HEK293 (cell line): ENCODE results near the gene DPYSL4.

Source experiments
- CTCF ChIA-PET: fragments of 350-600 bp; formaldehyde crosslinking; extraction: SDS; loops from one replicate; lab custom pipeline; 2021; ENCODE audit warnings: antibody characterized with exemption; lab: Yijun Ruan, JAX
- POLR2A ChIA-PET: fragments of 300-600 bp; formaldehyde crosslinking; extraction: SDS; loops from one replicate; lab custom pipeline; 2020; ENCODE audit warnings: antibody characterized with exemption, inconsistent platforms; lab: Yijun Ruan, JAX
- H3K27ac ChIP-seq: fragments of 200-500 bp; sonication (Bioruptor generic); 2 replicates; pipeline ENCODE4 v1.5.1; 2014; ENCODE audit warnings: low read depth, low read length, control low read depth, inconsistent platforms; ENCODE audit errors: extremely low read depth
- H3K36me3 ChIP-seq, 2 experiments: fragments of 200-500 bp in 1 of 2; sonication (Bioruptor generic) in 1 of 2; 1 replicate in 1 of 2; 2 replicates in 1 of 2; pipeline ENCODE4 v1.5.1; 2014 to 2017; ENCODE audit warnings: inconsistent platforms in 2 of 2, low read length in 2 of 2; ENCODE audit not compliant: control insufficient read depth in 2 of 2, insufficient read depth in 1 of 2
- H3K4me1 ChIP-seq: fragments of 200-500 bp; sonication (Bioruptor generic); 2 replicates; pipeline ENCODE4 v1.5.1; 2014; ENCODE audit warnings: mild to moderate bottlenecking, low read length, inconsistent platforms; ENCODE audit not compliant: control insufficient read depth, insufficient read depth
- H3K4me3 ChIP-seq: 2 replicates; pipeline ENCODE4 v1.5.1; 2011; ENCODE audit warnings: low read depth, mild to moderate bottlenecking, control low read depth, low read length, moderate library complexity
- H3K9me3 ChIP-seq: fragments of 200-500 bp; sonication (Bioruptor generic); 2 replicates; pipeline ENCODE4 v1.5.1; 2014; ENCODE audit warnings: low read depth, low read length, inconsistent platforms; ENCODE audit not compliant: control insufficient read depth, insufficient read depth
- HOXA7 ChIP-seq: sonication (generic); formaldehyde crosslinking; IDR thresholded peaks from 2 replicates; pipeline ENCODE4 v1.8.1; 2022; ENCODE audit warnings: missing genetic modification reagents, borderline replicate concordance
- KLF8 ChIP-seq: fragments of 450-650 bp; formaldehyde crosslinking; IDR thresholded peaks from 2 replicates; pipeline ENCODE4 v1.5.1; 2016; ENCODE audit warnings: missing biosample characterization, missing genetic modification characterization
- MZF1 ChIP-seq: fragments of 450-650 bp; formaldehyde crosslinking; IDR thresholded peaks from 2 replicates; pipeline ENCODE4 v1.5.1; 2017; ENCODE audit warnings: missing biosample characterization, missing genetic modification characterization, borderline replicate concordance
- OSR2 ChIP-seq: fragments of 450-650 bp; formaldehyde crosslinking; IDR thresholded peaks from 2 replicates; pipeline ENCODE4 v1.5.1; 2016; ENCODE audit warnings: missing biosample characterization, missing genetic modification characterization
- PRDM6 ChIP-seq: fragments of 450-650 bp; formaldehyde crosslinking; IDR thresholded peaks from 2 replicates; pipeline ENCODE4 v1.5.1; 2017; ENCODE audit warnings: missing biosample characterization, missing genetic modification characterization
- ZBTB17 ChIP-seq: fragments of 450-650 bp; formaldehyde crosslinking; IDR thresholded peaks from 2 replicates; pipeline ENCODE4 v1.5.1; 2016; ENCODE audit warnings: missing biosample characterization, missing genetic modification characterization
- ZBTB21 ChIP-seq: fragments of 450-650 bp; formaldehyde crosslinking; IDR thresholded peaks from 2 replicates; pipeline ENCODE4 v1.5.1; 2017; ENCODE audit warnings: missing biosample characterization, missing genetic modification characterization
- ZBTB7A ChIP-seq: fragments of 450-650 bp; formaldehyde crosslinking; IDR thresholded peaks from 2 replicates; pipeline ENCODE4 v1.5.1; 2016; ENCODE audit warnings: low read depth, missing biosample characterization, missing genetic modification characterization
- ZFHX2 ChIP-seq: fragments of 450-650 bp; formaldehyde crosslinking; conservative IDR thresholded peaks from 2 replicates; pipeline ENCODE4 v1.5.1; 2016; ENCODE audit warnings: missing biosample characterization, missing genetic modification characterization
- ZNF133 ChIP-seq: fragments of 450-650 bp; formaldehyde crosslinking; IDR thresholded peaks from 2 replicates; pipeline ENCODE4 v1.5.1; 2016; ENCODE audit warnings: missing biosample characterization, missing genetic modification characterization
- ZNF157 ChIP-seq: fragments of 450-650 bp; formaldehyde crosslinking; IDR thresholded peaks from 2 replicates; pipeline ENCODE4 v1.5.1; 2016; ENCODE audit warnings: missing biosample characterization, missing genetic modification characterization
- ZNF18 ChIP-seq: fragments of 450-650 bp; formaldehyde crosslinking; IDR thresholded peaks from 2 replicates; pipeline ENCODE4 v1.5.1; 2016; ENCODE audit warnings: missing biosample characterization, missing genetic modification characterization
- ZNF221 ChIP-seq: fragments of 450-650 bp; formaldehyde crosslinking; IDR thresholded peaks from 2 replicates; pipeline ENCODE4 v1.5.1; 2017; ENCODE audit warnings: missing biosample characterization, missing genetic modification characterization, borderline replicate concordance
- ZNF274 ChIP-seq, 2 experiments: fragments of 200-500 bp in 1 of 2; fragments of 450-650 bp in 1 of 2; sonication (Bioruptor generic) in 1 of 2; formaldehyde crosslinking in 1 of 2; IDR thresholded peaks; 2 replicates each; pipeline versions ENCODE4 v1.5.1 to v1.6.1; 2014 to 2016; ENCODE audit warnings: borderline replicate concordance in 1 of 2, inconsistent platforms in 1 of 2, low read length in 1 of 2, missing biosample characterization in 1 of 2, missing genetic modification characterization in 1 of 2
- ZNF292 ChIP-seq: fragments of 450-650 bp; formaldehyde crosslinking; IDR thresholded peaks from 2 replicates; pipeline ENCODE4 v1.5.1; 2016; ENCODE audit warnings: low read depth, missing biosample characterization, missing genetic modification characterization, borderline replicate concordance
- ZNF302 ChIP-seq: fragments of 450-650 bp; formaldehyde crosslinking; IDR thresholded peaks from 2 replicates; pipeline ENCODE4 v1.5.1; 2016; ENCODE audit warnings: missing biosample characterization, missing genetic modification characterization, low read depth
- ZNF324 ChIP-seq: fragments of 450-650 bp; formaldehyde crosslinking; IDR thresholded peaks from 2 replicates; pipeline ENCODE4 v1.5.1; 2016; ENCODE audit warnings: missing biosample characterization, missing genetic modification characterization
- ZNF366 ChIP-seq: fragments of 450-650 bp; formaldehyde crosslinking; conservative IDR thresholded peaks from 2 replicates; pipeline ENCODE4 v1.5.1; 2016; ENCODE audit warnings: missing biosample characterization, missing genetic modification characterization
- ZNF426 ChIP-seq: fragments of 450-650 bp; formaldehyde crosslinking; IDR thresholded peaks from 2 replicates; pipeline ENCODE4 v1.5.1; 2017; ENCODE audit warnings: missing biosample characterization, missing genetic modification characterization, mild to moderate bottlenecking, inconsistent platforms, moderate library complexity
- ZNF521 ChIP-seq: fragments of 450-650 bp; formaldehyde crosslinking; IDR thresholded peaks from 2 replicates; pipeline ENCODE4 v1.5.1; 2017; ENCODE audit warnings: missing biosample characterization, mild to moderate bottlenecking, missing genetic modification characterization
- ZNF558 ChIP-seq: fragments of 450-650 bp; formaldehyde crosslinking; IDR thresholded peaks from 2 replicates; pipeline ENCODE4 v1.5.1; 2016; ENCODE audit warnings: missing biosample characterization, missing genetic modification characterization
- ZNF580 ChIP-seq: fragments of 450-650 bp; formaldehyde crosslinking; IDR thresholded peaks from 2 replicates; pipeline ENCODE4 v1.5.1; 2016; ENCODE audit warnings: missing biosample characterization, missing genetic modification characterization
- ZNF624 ChIP-seq: fragments of 450-650 bp; formaldehyde crosslinking; IDR thresholded peaks from 2 replicates; pipeline ENCODE4 v1.5.1; 2017; ENCODE audit warnings: missing biosample characterization, missing genetic modification characterization
- ZNF692 ChIP-seq: fragments of 450-650 bp; formaldehyde crosslinking; IDR thresholded peaks from 2 replicates; pipeline ENCODE4 v1.5.1; 2016; ENCODE audit warnings: missing biosample characterization, missing genetic modification characterization
- ZNF776 ChIP-seq: fragments of 450-650 bp; formaldehyde crosslinking; IDR thresholded peaks from 2 replicates; pipeline ENCODE4 v1.5.0; 2017; ENCODE audit warnings: missing biosample characterization, missing genetic modification characterization, borderline replicate concordance
- ZNF792 ChIP-seq: fragments of 450-650 bp; formaldehyde crosslinking; IDR thresholded peaks from 2 replicates; pipeline ENCODE4 v1.5.1; 2016; ENCODE audit warnings: missing biosample characterization, missing genetic modification characterization
- ZNF843 ChIP-seq: fragments of 450-650 bp; formaldehyde crosslinking; IDR thresholded peaks from 2 replicates; pipeline ENCODE4 v1.5.1; 2016; ENCODE audit warnings: missing biosample characterization, missing genetic modification characterization
- ZSCAN30 ChIP-seq: fragments of 450-650 bp; IDR thresholded peaks from 2 replicates; pipeline ENCODE4 v1.5.1; 2018; ENCODE audit warnings: missing biosample characterization, mild to moderate bottlenecking, missing genetic modification characterization, moderate library complexity
- ZSCAN5A ChIP-seq: fragments of 450-650 bp; formaldehyde crosslinking; IDR thresholded peaks from 2 replicates; pipeline ENCODE4 v1.5.1; 2016; ENCODE audit warnings: missing biosample characterization, missing genetic modification characterization

The DPYSL4 gene

GRCh38 chr10:132149917-132150316 lies 36.8 kb upstream of the DPYSL4 start:
- H3K27ac ChIP-seq: no peak overlapping the region
- no peaks in the 10 kb centered on the region for H3K4me1 ChIP-seq
- ChIA-PET CTCF (no interaction called here), POLR2A (no interaction called here)
- no peak overlapping the region for H3K4me3 ChIP-seq
- H3K9me3 ChIP-seq: no peaks in the 10 kb centered on the region
- TF ChIP-seq ZFHX2 (no peak), KLF8 (tag by site-specific recombination) (peak; percentile 59; the same call in 1 of the 2 replicates)
- TF ChIP-seq, all 188 proteins: peak for 1
- H3K36me3 ChIP-seq: no peaks in the 10 kb centered on the region

GRCh38 chr10:132150777-132151176 lies 36.0 kb upstream of the DPYSL4 start:
- Histone ChIP-seq H3K4me3 (no peak overlapping the region), H3K9me3 (no peaks in the 10 kb centered on the region), H3K27ac (no peak overlapping the region), H3K4me1 (no peaks in the 10 kb centered on the region), H3K36me3 (no peaks in the 10 kb centered on the region)
- CTCF ChIA-PET: no interaction called here
- POLR2A ChIA-PET: no interaction called here
- TF ChIP-seq ZNF792: no peak
- no peak for TF ChIP-seq ZNF302
- TF ChIP-seq ZNF366 (tag by site-specific recombination): peak; percentile 93
- no peak for TF ChIP-seq ZNF292 (tag by site-specific recombination)
- no peak; the same call in 1 of the 2 replicates for TF ChIP-seq ZNF157 (tag by site-specific recombination)
- TF ChIP-seq ZBTB7A (tag by site-specific recombination): no peak
- no peak for TF ChIP-seq ZNF843 (tag by site-specific recombination)
- TF ChIP-seq ZNF580 (tag by site-specific recombination): no peak
- TF ChIP-seq PRDM6 (tag by site-specific recombination): no peak
- TF ChIP-seq ZNF133 (tag by site-specific recombination): no peak
- TF ChIP-seq ZNF692 (tag by site-specific recombination): no peak
- no peak for TF ChIP-seq ZNF18 (tag by site-specific recombination)
- TF ChIP-seq ZSCAN5A (tag by site-specific recombination): no peak
- TF ChIP-seq HOXA7 (CRISPR knock-in tag): no peak
- TF ChIP-seq ZNF624 (tag by site-specific recombination): no peak
- TF ChIP-seq MZF1 (tag by site-specific recombination): no peak
- TF ChIP-seq ZNF426 (tag by site-specific recombination): no peak
- no peak for TF ChIP-seq ZNF324 (tag by site-specific recombination)
- TF ChIP-seq ZNF521 (tag by site-specific recombination): 0 out of 2 replicates have a peak, but pooled peaks have one; percentile 20
- no peak for TF ChIP-seq ZNF558 (tag by site-specific recombination)
- TF ChIP-seq ZBTB21 (tag by site-specific recombination): no peak
- TF ChIP-seq OSR2 (tag by site-specific recombination): no peak
- TF ChIP-seq ZNF776 (tag by site-specific recombination): 0 out of 2 replicates have a peak, but pooled peaks have one; percentile 30
- TF ChIP-seq ZSCAN30 (tag by site-specific recombination): no peak
- TF ChIP-seq ZNF221 (tag by site-specific recombination): no peak
- TF ChIP-seq ZBTB17: peak; percentile 100
- TF ChIP-seq ZNF274 (IDR thresholded peaks at IDR 0.05; ENCODE audit: low read length): no peak
- TF ChIP-seq ZNF274 (tag by site-specific recombination; IDR thresholded peaks at IDR 0.05; ENCODE audit: borderline replicate concordance): peak; percentile 16; the same call in 1 of the 2 replicates
